Astrocyte (in vitro differentiated cells and primary cell): ENCODE results near the gene P2RY1. TPM values are rescaled to one million over a fixed set of nuclear protein-coding genes. Genes with fewer than 3 reads are reported as not detected.

Source experiments
- DNase-seq: peaks from one replicate; pipeline ENCODE4 v3.0.0-alpha.2; 2010; ENCODE audit warnings: low read depth
- FAIRE-seq: peaks from 2 replicates; lab custom pipeline; 2011; peaks lifted over from hg19 to GRCh38; lab: Jason Lieb, UNC
- H2AFZ ChIP-seq: 2 replicates; pipeline ENCODE4 v1.6.0; 2012; ENCODE audit warnings: low read depth, low read length, inconsistent platforms
- H3K27ac ChIP-seq: 2 replicates; pipeline ENCODE4 v1.5.1; 2011; ENCODE audit warnings: low read depth, low read length, inconsistent platforms
- H3K27me3 ChIP-seq: 2 replicates; pipeline ENCODE4 v1.6.0; 2011; ENCODE audit warnings: low read length, inconsistent platforms; ENCODE audit not compliant: insufficient read depth
- H3K36me3 ChIP-seq: 2 replicates; pipeline ENCODE4 v1.5.1; 2011; ENCODE audit warnings: low read length, inconsistent platforms; ENCODE audit not compliant: insufficient read depth
- H3K4me1 ChIP-seq: 2 replicates; pipeline ENCODE4 v1.5.1; 2011; ENCODE audit warnings: low read length, inconsistent platforms; ENCODE audit not compliant: insufficient read depth
- H3K4me2 ChIP-seq: 2 replicates; pipeline ENCODE4 v1.6.0; 2012; ENCODE audit warnings: low read length, inconsistent platforms
- H3K4me3 ChIP-seq: 2 replicates; pipeline ENCODE4 v1.5.1; 2011; ENCODE audit warnings: low read depth, mild to moderate bottlenecking, low read length, inconsistent platforms; ENCODE audit not compliant: insufficient read depth
- H3K79me2 ChIP-seq: 2 replicates; pipeline ENCODE4 v1.6.0; 2012; ENCODE audit warnings: mild to moderate bottlenecking, low read length, inconsistent platforms; ENCODE audit not compliant: insufficient read depth
- H3K9ac ChIP-seq: 2 replicates; pipeline ENCODE4 v1.6.0; 2012; ENCODE audit warnings: mild to moderate bottlenecking, low read length, inconsistent platforms
- H3K9me3 ChIP-seq: 2 replicates; pipeline ENCODE4 v1.5.1; 2012; ENCODE audit warnings: low read depth, mild to moderate bottlenecking, low read length, inconsistent platforms; ENCODE audit not compliant: insufficient read depth
- H4K20me1 ChIP-seq: 2 replicates; pipeline ENCODE4 v1.6.0; 2012; ENCODE audit warnings: low read length, inconsistent platforms; ENCODE audit not compliant: insufficient read depth
- H3K27ac Mint-ChIP-seq: one replicate; pipeline ENCODE4 v1.8.0; 2021; ENCODE audit warnings: mild to moderate bottlenecking, mixed read lengths; ENCODE audit not compliant: unreplicated experiment
- H3K27me3 Mint-ChIP-seq: one replicate; pipeline ENCODE4 v1.8.0; 2021; ENCODE audit warnings: low read depth, mixed read lengths; ENCODE audit not compliant: unreplicated experiment
- H3K36me3 Mint-ChIP-seq: one replicate; pipeline ENCODE4 v1.8.0; 2021; ENCODE audit warnings: low read depth, mixed read lengths; ENCODE audit not compliant: unreplicated experiment
- H3K4me1 Mint-ChIP-seq: one replicate; pipeline ENCODE4 v1.8.0; 2021; ENCODE audit warnings: low read depth, mixed read lengths; ENCODE audit not compliant: unreplicated experiment
- H3K4me3 Mint-ChIP-seq: one replicate; pipeline ENCODE4 v1.8.0; 2021; ENCODE audit warnings: mild to moderate bottlenecking, moderate library complexity, mixed read lengths; ENCODE audit not compliant: unreplicated experiment
- H3K9me3 Mint-ChIP-seq: one replicate; pipeline ENCODE4 v1.8.0; 2021; ENCODE audit warnings: mild to moderate bottlenecking, mixed read lengths; ENCODE audit not compliant: unreplicated experiment
- CTCF ChIP-seq: IDR thresholded peaks from 2 replicates; pipeline ENCODE4 v1.5.1; 2011; ENCODE audit warnings: low read depth, mild to moderate bottlenecking, inconsistent platforms, low read length, moderate library complexity; ENCODE audit not compliant: insufficient read depth
- EZH2 ChIP-seq: IDR thresholded peaks from 2 replicates; pipeline ENCODE4 v1.6.1; 2012; ENCODE audit warnings: mild to moderate bottlenecking, low read length, inconsistent platforms; ENCODE audit not compliant: insufficient read depth
- total RNA-seq: library from RNA; stranded (reverse); gene quantifications from 2 replicates; pipeline ENCODE4 v1.2.1, GENCODE V29; 2021

The P2RY1 gene
- total RNA-seq, 1 donor from 2014 or later = 1.4 TPM

- Histone ChIP-seq H3K9ac (no peak overlapping the region), H4K20me1 (no peaks in the 10 kb centered on the region), H3K4me2 (no peak overlapping the region), H3K79me2 (no peaks in the 10 kb centered on the region), H3K4me1 (no peaks in the 10 kb centered on the region), H3K27me3 (no peaks in the 10 kb centered on the region), H3K27ac (no peak overlapping the region), H3K4me3 (no peak overlapping the region), H3K36me3 (no peaks in the 10 kb centered on the region), H3K9me3 (no peaks in the 10 kb centered on the region), H2AFZ (no peak overlapping the region)
- no peak overlapping the region for H3K27ac Mint-ChIP-seq
- DNase-seq (no peak), FAIRE-seq (no peak)
- no peaks in the 10 kb centered on the region for H3K9me3 Mint-ChIP-seq
- TF ChIP-seq EZH2 (no peak), CTCF (no peak)
- H3K4me1 Mint-ChIP-seq = no peaks in the 10 kb centered on the region
- H3K4me3 Mint-ChIP-seq = no peak overlapping the region
- no peaks in the 10 kb centered on the region for H3K27me3 Mint-ChIP-seq
- no peaks in the 10 kb centered on the region for H3K36me3 Mint-ChIP-seq
Measured at GRCh38 chr3:152818027-152818426, 16.9 kb upstream of the P2RY1 start.

- H3K9me3 Mint-ChIP-seq = no peaks in the 10 kb centered on the region
- no peak overlapping the region for H3K4me3 Mint-ChIP-seq
- TF ChIP-seq CTCF (no peak), EZH2 (no peak)
- H3K27me3 Mint-ChIP-seq = no peaks in the 10 kb centered on the region
- no peak for FAIRE-seq
- H3K4me3 ChIP-seq = no peak overlapping the region
- no peak overlapping the region for H3K9ac ChIP-seq
- no peak overlapping the region for H3K4me2 ChIP-seq
- H3K4me1 ChIP-seq = no peaks in the 10 kb centered on the region
- H3K27me3 ChIP-seq = no peaks in the 10 kb centered on the region
- DNase-seq = no peak
- no peaks in the 10 kb centered on the region for H3K36me3 Mint-ChIP-seq
- no peaks in the 10 kb centered on the region for H3K9me3 ChIP-seq
- H3K79me2 ChIP-seq = no peaks in the 10 kb centered on the region
- peaks cover 2% of the 10 kb centered on the region for H3K4me1 Mint-ChIP-seq
- H3K36me3 ChIP-seq = no peaks in the 10 kb centered on the region
- H3K27ac Mint-ChIP-seq = no peak overlapping the region
- no peak overlapping the region for H2AFZ ChIP-seq
- no peaks in the 10 kb centered on the region for H4K20me1 ChIP-seq
- H3K27ac ChIP-seq = no peak overlapping the region
Measured at GRCh38 chr3:152823173-152823572, 11.8 kb upstream of the P2RY1 start.

- Histone ChIP-seq H3K9me3 (no peaks in the 10 kb centered on the region), H3K36me3 (no peaks in the 10 kb centered on the region), H2AFZ (no peak overlapping the region), H3K27ac (no peak overlapping the region), H3K79me2 (no peaks in the 10 kb centered on the region), H4K20me1 (no peaks in the 10 kb centered on the region), H3K4me1 (no peaks in the 10 kb centered on the region), H3K4me2 (no peak overlapping the region), H3K27me3 (no peaks in the 10 kb centered on the region), H3K9ac (no peak overlapping the region), H3K4me3 (no peak overlapping the region)
- Mint-ChIP-seq H3K9me3 (no peaks in the 10 kb centered on the region), H3K4me1 (peaks cover 2% of the 10 kb centered on the region), H3K27ac (no peak overlapping the region), H3K4me3 (no peak overlapping the region), H3K27me3 (no peaks in the 10 kb centered on the region), H3K36me3 (no peaks in the 10 kb centered on the region)
- FAIRE-seq (no peak), DNase-seq (no peak)
- TF ChIP-seq EZH2 = no peak
Measured at GRCh38 chr3:152823781-152824180, 11.2 kb upstream of the P2RY1 start.
